Epithelial cell of proximal tubule (primary cell): ENCODE data around the gene ADGRG3. TPM values are rescaled to one million over a fixed set of nuclear protein-coding genes. Genes with fewer than 3 reads are reported as not detected.

Source experiments
- DNase-seq: peaks from one replicate; pipeline ENCODE4 v3.0.0-alpha.2; 2011; ENCODE audit warnings: low read depth
- H3K4me3 ChIP-seq: 2 replicates; pipeline ENCODE4 v1.5.1; 2011; ENCODE audit warnings: low read depth, mild to moderate bottlenecking, low read length
- CTCF ChIP-seq: conservative IDR thresholded peaks from 2 replicates; pipeline ENCODE4 v1.5.1; 2012; ENCODE audit warnings: low read depth, mild to moderate bottlenecking, low read length
- total RNA-seq: library from RNA; depleted of rRNA; stranded (reverse); fragments of >200 nt; gene quantifications from 2 replicates; pipeline ENCODE4 v1.2.3, GENCODE V29; 2015

ADGRG3 gene
- total RNA-seq, 1 donor from 2014 or later = 0.06 TPM

DNA sequence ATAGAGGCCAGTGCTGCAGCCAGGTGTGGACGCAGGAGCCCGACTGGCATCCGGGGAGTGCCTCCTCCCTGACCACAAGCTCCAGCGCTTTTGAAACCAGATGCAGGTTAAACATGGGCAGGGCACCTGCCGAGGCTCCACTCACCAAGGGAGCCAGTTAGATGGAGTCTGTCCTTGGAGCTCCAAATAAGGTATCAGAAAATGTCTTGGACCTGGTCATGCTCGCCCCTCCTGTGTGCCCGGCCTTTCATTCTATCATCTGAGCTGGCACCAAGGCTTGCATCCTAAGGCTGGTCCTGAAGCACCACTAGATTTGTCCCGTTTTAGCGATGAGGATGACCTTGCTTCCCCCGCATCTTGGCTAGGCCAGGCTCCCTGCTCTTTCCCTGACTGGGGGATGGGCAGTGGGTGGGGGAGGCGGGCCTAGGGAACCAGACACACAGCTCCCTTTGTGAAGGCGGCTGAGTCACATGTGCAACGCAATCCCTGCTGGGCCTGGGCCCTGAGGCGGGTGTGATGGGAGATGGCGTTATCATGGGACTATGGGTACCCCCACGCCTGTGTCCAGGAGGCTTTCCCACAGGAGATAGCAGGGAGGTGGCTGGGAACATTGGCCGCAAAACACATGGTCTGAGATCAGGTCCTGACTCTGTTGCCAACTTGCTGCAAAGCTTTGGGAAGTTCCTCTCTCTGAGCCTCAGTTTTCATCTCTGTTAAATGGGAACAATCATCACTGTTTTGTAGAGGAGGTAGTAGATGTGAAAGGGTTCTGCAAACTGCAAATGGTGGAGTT lies 44.7 kb upstream of the ADGRG3 start:
- no peak for DNase-seq
- peak overlapping the region; percentile 9 for H3K4me3 ChIP-seq
- no peak for TF ChIP-seq CTCF

- TF ChIP-seq CTCF = no peak
- DNase-seq = peak; percentile 82
- no peak overlapping the region for H3K4me3 ChIP-seq
Observed at GRCh38 chr16:57624044-57624688, 43.9 kb upstream of the ADGRG3 start.

DNA sequence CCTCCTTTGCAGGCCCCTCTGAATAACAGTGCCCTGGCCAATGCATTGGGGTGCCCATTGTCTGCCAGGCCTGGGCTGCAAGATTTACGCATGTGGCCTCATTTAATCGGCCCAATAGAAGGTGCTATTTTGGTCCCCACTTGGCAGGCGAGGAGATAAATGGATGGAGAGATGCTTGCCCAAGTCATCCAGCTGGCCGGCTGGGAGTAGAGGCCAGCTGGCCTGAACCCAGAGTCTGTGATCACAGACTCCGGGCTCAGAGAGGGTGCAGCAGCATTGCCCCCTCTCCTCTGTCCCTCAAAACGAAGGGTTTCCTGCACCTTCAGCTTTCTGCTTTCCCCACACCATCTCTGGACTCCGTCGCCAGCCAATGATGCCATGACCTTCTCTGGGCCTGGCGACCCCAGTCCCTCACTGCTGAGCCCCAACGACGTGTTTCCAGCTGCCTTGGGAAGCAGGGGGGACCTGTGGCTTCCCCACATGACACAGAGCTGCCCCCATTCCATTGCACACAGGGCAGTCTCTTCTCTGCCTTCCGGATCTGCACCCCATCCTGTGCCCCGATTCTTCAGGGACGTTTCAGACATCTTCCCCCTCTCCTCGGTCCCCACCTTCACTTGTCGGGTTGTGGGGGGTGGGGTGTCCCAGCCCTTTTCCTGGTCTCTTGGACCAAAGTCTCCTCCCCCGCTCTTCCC lies 43.2 kb upstream of the ADGRG3 start:
- no peak overlapping the region for H3K4me3 ChIP-seq
- DNase-seq = no peak
- no peak for TF ChIP-seq CTCF

DNA sequence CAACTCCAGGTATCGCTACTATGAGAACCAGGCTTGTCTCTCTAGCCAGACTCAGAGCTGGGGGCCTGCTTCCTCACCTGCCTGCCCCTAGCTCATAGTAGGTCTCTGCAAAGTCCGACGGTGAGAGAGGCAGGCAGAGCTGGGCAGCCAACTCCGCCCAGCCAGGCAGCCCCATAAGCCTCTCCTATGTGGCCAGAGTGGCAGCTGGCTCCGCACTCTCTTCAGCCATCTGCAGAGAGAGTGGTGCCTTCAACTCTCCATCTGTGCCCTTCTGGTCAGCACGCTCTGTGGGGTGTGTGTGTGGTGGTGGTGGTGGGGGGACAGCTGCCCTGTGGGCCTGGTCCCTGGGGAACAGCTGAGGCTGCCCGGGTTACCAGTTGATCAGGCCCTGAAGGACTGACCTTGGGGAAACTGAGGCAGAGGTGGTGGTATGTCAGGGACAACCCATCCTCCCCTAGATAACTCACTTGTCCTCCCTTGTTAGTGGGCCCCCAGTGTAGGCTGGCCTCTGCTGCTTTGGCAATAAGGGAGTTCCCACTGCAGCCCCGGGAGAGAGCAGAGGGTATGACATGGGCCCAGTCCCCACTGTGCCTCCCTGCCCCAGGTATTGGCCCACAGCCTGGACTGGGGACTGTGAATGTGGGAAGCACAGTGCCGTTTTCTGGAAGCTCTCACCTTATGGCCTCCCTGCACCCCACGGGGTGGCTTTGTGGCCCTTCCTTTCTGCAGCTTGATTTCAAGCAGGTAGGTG lies 41.5 kb upstream of the ADGRG3 start:
- H3K4me3 ChIP-seq = no peak overlapping the region
- no peak for TF ChIP-seq CTCF
- no peak for DNase-seq

- DNase-seq = peak; percentile 83
- peak; percentile 52 for TF ChIP-seq CTCF
- H3K4me3 ChIP-seq = no peak overlapping the region
Observed at GRCh38 chr16:57627184-57627871, 40.8 kb upstream of the ADGRG3 start.

DNA sequence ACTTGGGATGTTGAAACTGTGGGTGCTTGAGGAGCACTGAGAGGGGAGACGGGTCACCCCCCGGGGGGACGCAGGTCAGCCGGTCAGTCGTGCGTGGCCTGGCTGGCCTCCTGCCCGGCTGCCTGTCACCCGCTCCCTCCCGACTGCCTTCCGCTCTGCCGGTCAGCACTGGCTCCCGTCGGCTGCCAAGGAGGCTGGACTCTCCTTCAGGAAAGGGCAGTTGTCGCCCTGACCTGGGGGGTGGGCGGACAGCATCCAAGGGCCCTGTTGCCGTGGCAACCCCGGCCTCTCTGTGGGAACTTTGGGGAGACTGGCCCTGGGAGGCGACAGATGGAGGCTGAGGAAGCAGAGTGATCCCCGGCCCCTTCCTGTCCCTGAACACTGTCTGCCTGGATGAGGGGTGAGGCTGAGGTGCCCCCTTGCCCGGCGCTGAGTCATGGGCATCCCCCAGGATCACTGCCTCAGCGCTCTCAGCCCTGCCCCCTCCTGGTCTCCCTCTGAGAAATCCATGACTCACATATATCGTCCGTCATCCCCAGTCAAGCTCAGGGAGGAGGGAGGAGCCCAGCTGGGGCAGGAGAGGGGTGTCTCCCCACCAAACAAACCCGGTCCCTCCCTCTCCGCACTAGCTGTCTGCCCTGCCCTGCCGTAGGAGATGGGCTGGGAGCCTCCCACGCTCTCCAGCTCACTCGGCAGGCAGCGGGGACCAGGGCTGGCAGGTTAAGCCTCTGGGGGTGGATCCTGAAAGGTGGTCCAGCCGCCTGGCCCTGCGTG lies 39.9 kb upstream of the ADGRG3 start, which contains the start of gene ADGRG1:
Gene ADGRG1, plus strand, starts transcription at position 623 of the 774 bp plus-strand sequence. CDS start 21,658 bp downstream, outside the sequence.
- peak; percentile 87 for DNase-seq
- H3K4me3 ChIP-seq = peak within 1 kb of the TSS; percentile 84
- TF ChIP-seq CTCF = no peak
